Measurements from ENCODE around the gene FOXP1.
A peak's percentile ranks its signal among the peaks of the same experiment; 100 is the strongest.
"Not testable (repeated sequence)": the region's sequence is repeated elsewhere in the genome, so short reads cannot be mapped to it uniquely, and the experiment has no call there.

FOXP1 gene

DNA sequence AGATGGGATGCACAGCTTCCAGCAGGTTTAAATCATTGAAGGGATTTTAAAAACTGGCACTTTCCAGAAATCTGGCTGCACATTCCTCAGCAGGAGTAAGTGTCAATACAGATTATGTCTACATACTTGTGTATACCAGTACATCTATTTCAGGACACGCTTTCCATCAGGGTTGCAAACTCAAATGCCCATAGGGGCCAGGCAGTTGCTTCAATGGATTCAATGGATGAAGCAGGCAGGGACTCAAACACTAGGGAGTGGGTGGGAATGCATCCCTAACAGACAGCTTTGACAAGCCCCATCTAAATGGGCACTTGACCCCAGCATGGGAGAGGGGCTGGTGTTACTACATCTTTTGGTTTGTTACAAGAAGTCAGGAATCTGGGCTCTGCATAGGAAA lies 136.8 kb downstream of the FOXP1 start:
- DNase-seq = no peak

DNA sequence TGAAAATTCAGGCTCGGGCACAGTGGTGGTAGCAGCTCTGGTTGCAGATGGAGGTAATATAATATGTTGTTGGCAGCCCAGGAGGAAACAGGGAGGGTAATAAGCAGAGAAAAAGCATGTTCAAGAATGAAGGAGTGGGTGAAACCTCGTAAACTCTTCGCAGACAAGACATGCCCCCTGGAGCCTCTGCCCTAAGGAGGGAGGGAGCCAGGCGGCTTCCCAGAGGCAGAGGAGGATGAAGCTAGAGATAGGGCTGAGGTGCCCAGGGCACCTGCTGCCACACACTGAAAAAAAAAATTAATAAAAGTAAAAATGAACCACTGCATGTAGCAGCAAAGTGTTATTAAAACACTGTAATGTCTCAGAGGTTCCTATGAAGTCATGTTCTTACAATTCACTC lies 137.3 kb downstream of the FOXP1 start:
- DNase-seq = no peak

DNA sequence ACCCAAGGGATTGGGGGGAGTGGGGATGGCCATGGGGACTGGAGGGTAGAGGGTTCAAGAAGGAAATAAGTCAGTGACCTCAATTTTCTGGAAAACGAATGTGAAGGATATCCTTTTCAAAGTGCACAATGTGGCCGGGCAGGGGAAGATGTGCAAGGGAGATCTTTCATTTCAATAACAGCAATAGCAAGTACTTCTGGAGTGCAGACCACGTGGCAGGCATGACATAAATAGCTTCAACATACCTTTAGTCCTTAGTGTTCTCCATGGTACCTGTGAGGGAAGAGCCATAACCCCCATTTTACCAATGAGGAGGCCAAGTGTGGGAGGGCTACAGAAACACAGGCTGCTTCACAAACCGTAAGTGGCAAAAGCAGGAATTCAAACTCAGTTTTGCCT lies 138.7 kb downstream of the FOXP1 start:
- no peak for DNase-seq

DNA sequence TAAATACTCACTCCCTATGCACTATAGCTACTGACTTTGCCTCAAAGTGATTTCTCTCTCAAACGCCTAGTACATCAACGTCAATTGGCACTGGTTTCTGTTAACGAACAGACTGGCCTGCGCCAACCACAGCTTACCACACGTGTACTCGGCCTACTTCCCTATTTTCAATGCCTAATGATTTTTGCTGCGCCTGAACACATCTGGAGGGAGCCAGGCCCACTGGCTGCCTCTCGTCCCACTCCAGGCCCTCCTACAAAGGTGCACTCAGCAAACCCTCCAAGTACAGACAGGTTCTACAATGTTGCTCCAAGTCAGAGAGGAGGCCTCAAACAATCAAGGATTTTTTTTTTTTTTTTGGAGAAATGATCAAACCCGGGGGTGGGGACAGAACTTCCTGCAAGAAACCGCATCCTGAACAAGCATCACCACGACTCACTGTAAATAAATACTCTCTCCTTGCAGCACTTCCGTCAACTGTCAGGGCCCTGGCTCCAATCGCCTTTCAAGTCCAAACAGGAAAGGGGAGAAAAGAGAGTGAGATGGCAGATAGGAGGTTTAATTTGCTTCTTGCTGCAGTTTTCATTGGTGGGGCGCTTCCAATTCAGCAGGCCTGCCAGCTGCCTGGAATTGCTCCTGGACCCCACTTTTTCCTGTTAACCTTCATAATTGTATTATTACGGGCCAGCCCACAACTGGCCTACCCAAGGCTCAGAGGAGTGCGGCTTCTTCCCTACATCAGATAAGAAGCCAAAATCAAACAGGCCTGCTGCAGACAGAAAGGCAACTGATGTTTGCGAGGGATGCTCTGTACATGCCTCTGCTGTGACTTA lies 139.3 kb downstream of the FOXP1 start:
- DNase-seq = peak; percentile 99 to 100

DNA sequence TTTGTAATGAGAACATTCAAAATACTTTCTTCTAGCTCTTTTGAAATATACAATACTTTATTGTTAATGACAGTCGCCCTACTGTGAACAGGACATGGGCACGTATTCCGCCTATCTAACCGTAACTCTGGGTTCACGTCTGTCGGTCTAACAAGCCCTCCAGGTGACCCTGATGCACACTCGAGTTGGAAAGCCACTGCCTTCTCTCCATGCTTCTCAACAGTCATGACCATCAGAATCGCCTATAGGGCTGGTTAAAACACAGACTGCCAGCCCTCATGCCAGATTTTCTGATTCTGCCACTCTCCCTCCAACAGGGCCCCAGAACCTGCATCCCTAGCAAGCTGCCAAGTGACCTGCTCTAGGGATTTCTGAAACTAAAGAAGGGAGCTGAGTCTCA lies 140.2 kb downstream of the FOXP1 start:
- no peak for DNase-seq

DNA sequence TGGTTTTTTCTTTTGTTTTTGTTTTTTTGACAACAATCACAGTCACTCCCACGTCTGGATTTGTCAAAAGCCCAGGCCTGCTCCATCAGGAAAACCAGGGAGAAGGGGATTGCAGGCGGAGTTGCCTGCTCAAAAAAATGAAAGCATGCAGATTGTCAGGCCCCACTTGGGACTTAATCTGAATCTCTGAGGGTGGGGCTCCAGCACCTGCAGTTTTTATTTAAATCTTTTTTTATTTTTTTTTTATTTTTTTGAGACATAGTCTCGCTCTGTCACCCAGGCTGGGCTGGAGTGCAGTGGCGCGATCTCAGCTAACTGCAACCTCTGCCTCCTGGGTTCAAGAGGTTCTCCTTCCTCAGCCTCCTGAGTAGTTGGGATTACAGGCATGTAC lies 140.9 kb downstream of the FOXP1 start:
- DNase-seq = no peak

DNA sequence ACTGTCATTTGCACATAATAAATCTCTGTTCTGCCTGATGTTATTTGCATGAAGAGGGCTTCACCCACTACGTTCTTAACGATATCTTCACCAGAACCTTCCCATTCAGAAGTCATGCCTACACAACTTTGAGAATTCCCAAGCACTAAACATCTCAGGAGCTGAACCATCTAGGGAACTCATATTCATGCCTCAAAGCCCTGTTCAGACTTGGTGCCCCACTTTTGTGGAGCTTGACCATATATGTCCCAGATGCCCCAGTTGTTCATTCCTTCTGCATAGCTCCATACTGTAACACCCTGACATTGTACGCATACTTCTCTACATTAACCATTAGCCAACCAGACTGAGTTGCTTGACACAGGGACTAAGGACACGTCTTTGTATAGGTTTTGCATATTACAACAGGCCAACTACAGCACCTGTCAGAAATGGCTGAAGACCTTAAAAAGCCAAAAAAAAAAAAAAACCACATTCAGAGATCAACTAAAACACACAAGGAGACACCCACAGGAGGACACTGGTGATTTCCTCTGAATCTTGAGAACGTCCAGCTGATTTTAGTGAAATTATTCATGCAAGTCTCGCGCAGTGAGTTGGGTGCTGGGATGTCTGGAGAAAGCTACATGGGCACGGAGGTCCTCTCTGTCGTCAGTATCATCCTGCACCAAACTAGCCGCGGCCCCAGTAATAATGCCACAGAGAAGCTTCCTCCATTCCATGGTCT lies 141.4 kb downstream of the FOXP1 start:
- DNase-seq = no peak

DNA sequence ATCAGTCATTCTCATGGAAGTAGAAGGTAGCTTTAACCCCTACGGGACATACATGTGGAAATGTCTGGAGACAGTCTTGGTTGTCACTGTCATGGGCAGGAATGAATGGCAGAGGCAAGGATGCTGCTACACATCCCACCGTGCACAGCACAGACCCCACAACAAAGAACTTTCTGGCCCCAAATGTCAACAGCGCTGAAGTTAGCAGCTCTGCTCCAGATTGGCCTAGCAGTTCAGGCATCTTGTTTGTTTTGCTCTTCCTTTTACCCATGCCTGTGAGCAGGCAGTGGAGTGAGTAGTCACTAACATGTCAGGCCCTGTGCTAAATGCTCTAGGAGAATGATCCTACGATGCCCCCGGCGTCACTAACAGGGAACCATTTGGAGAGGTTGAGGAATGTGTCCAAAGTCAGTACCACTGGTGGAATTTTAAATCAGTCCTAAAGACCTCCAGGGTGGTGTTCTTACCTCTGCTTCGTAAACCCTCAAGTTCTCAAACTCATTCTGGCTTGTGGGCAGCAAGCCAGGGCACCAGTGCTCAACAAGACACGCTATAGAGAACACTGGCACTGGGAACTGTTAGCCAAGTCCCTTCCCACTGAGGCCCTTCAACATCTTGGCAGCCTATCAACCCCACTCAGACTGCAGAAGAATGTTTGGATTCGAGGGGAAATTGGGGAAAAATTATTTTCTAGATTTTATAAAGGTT lies 142.2 kb downstream of the FOXP1 start:
- no peak for DNase-seq

DNA sequence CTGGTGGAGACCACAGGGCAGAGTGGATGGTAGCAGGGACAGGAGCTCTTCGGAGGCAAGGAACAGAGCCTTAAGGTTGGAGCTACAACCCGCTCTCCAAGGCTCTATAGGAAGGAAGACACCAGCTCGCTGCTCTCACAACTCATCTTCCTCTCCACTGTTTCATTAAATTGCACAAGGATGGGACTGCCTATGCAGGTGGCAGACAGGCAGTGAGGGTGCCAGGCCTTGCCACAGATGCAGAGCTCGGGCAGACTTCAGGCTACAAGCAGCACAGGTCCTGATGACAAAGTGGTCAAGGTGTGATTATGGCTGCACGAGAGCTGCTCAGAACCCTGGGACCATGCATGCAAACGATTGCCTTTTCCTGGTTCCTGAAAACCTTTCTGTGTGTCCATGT lies 144.6 kb downstream of the FOXP1 start:
- DNase-seq = peak; percentile 35 to 42

DNA sequence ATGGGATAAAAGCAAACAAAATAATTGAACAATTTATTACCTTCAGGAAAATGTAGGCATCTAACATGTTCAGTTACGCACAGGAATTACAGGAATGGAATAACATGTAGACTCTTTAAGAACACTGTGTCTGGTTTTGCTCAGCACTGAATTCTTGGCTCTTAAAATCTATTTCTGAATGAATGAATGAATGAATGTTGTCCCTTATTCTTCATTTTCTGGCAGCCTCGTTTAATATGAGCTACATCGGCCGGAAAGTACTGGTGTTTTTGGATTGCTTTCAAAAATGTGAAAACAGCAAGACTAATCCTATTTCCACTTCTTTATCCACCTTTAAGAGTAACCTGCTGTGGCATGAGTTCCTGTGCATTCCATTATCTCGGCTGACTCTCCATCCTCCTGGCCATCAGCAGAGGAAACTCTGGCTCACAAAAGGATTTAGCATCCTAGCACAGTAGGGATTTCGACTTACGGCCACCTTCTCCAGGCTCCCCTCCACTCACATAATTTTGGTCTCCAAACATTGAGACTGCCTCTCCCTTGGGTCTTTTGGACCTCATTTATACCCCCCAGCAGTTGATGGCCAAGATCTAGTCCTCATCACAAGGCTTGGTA lies 145.3 kb downstream of the FOXP1 start:
- DNase-seq = no peak

DNA sequence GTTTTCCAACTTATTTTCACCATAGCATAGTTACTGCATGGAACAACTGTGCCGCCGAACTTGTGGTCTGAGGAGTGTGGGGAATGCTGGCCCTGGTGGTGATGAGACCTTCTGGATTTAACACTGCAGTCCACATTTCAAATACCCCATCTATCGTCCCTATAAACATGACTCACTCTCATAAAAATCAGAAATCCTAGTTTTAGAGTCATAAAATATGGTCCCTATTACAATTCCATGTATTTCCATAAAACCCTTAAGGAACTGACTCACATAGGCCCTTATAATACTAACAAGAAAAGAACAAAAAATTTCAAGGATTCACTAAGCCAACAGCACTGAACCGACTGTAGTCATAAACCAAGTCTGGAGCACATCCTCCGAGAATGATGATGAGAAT lies 147.2 kb downstream of the FOXP1 start:
- no peak for DNase-seq

DNA sequence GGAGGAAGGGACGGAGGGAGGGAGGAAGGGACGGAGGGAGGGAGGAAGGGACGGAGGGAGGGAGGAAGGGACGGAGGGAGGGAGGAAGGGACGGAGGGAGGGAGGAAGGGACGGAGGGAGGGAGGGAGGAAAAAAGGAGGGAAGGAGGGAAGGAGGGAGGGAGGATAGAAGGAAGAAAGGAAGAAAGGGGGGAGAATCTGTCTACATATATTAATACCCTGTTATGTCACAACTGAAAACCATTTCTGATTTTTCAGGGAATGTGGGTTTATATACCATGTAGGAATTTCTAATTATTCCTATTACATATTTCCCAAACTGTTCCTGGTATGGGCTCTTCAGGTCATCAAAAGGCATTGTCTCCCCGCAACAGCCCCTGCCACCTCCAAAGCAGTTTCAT lies 147.7 kb downstream of the FOXP1 start:
- DNase-seq = not testable (repeated sequence)

DNA sequence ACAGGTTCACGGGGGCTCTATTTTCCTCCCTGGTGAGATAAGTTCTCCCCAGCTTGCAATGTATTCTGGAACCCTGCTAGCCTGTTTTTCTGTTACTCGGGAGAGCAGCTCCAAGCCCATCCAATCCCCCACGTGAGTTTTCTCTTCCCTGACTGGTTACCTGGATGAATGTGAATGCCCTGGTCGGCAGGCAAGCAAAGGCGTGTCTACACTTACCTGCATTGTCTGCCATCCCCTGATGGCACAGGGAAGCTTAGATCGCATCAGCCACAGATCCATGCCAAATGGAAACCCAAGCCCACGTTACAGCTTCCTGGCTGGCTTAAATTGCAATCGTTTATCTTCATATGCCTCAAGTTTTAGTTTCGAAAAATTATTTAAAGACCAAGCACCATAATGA lies 149.9 kb downstream of the FOXP1 start:
- no peak for DNase-seq

DNA sequence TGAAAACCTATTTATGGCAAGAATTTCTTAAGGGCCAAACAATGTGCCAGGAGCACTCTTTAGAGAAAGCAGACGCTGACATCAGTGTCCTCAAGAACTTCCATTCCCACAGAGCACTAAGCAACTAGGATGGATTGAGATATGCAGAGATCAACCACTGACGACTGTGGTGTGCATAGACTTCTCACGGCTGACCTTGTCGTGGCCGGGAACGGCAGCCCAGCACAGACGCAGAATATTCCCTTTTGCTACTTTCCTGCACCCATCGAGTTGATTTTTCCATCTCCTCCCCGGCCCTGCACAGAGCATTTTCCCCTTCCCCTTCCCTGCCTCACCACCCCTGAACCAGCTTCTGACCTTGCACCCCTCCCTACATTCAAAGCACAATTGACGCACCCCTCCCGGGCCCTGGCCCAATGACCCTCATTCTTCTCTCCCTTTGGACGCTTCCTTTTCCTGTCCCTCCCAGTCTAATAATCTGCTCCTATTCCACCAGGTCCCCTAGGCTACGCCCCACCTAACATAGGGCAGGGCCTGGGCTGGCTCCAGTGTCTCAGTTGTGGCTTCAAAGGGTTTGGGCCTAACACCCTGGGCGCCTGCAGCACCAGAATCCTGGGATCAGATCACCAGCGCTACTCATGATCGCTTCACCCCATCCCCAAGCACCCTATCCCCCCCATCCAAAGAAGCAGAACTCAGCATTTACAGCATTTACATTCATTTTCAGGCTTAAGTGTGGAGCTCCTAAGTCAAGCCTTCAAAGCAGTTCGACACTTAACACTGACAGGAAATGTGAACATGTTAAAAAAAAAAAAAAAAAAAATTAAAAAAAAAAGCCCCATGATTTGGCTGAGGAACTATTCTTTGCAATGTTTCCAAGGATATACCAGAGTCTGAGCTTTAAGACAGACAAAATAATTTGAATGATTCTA lies 151.2 kb downstream of the FOXP1 start:
- DNase-seq = no peak

DNA sequence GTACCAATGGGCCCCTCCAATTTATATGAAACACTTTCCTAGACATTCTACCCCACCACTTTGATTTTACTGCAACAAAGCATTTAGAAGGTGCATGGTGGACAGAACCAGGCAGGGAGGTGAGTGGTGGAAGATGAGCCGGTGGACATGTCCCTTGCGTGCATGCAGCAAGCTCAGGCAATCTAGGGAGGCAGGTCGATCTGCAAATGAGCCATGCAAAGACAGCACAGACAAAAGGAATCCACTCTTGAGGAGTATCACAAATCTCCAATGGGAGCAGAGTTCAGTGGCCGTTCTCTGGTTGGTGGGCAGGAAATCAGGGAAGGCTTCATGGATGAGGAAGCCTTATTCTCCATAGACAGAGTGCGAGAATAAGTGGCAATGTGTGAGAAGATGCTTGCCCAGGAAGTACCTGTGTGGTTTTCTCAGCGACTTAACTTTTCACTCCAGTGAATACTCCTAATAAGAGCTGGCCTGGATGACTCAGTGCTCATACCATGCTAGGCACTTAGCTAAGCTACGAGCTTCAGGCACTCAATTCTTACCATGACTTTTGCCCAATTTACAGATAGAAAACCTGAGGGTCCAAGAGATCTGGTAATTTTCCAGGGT lies 152.5 kb downstream of the FOXP1 start:
- no peak for DNase-seq

DNA sequence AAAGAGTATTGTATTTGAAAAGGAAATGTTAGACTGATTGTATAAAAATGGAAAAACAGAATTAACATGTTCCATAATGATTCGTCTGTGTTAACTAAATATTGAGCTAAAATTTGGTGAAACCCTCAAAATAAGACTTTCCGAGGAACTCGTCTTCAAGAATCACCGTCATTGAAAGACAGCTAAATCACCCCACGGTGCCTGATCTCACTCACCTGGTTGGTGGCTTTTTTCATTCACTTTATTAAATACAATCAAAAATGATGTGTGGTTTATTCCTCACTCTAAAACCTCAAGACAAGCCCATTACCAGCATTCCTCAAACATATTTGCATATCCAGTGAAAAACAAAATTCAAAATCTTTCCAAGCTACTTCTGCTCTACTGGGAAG lies 153.9 kb downstream of the FOXP1 start:
- DNase-seq = no peak

DNA sequence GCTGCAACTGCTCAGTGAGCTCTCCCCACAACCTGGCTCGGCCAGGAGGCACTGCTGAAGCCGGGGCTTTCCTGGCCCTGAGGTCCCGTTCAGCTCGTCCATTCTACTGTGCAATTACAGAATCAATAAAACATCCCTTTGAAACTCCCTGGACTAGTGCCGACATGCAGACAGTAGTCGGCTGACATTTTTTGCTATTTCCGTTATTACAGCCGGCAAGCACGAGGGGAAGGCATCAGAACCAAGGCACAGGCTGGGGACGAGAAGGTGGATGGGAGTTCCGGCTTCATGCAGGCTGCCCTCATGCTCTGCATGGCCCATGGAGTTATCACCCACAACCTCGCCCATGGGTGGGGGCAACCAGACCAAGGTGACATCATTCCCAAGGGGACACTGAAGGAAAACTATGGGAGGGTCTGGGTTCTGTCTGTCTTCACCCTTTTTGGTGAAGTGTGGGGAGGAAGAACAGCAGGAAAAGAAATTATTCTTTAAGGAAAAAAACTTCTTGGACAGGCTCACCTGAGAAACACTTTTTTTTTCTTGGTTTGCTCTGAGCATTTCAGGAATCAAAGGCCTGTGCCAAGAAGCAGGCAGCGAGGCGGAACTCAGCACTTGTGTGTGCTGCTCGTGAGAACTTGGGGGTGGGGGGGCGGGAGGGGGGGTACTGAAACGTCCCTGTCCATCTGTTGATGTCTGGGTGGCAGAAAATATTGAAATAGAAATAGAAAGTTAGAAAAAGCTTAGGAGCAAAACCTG lies 154.5 kb downstream of the FOXP1 start:
- DNase-seq = no peak

DNA sequence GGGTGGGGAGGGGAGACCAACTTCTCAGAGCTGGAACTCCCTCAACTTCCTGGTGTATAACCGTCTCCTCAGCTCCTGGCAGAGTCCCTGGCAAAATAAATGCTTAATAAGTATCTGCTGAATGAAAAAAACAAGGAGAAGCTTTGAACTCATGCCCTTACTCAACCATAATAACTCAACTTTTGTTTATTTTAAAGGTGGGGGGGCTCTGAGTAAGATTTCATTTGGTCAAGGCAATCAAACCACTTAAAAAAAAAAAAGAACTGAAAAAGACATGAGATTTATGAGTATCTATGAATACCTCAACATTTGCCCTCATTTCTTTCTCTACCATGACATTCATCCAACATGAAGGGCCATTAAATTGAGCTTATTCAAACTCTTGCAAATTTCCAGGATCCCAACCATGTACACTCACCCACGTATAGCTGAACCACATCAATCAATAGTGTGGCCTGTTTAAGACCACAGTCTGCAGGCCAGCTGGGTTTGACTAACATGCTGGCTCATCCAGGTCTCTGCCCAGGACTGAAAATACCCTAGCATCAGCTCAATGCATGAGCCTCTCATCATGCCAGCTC lies 157.9 kb downstream of the FOXP1 start:
- DNase-seq = no peak

DNA sequence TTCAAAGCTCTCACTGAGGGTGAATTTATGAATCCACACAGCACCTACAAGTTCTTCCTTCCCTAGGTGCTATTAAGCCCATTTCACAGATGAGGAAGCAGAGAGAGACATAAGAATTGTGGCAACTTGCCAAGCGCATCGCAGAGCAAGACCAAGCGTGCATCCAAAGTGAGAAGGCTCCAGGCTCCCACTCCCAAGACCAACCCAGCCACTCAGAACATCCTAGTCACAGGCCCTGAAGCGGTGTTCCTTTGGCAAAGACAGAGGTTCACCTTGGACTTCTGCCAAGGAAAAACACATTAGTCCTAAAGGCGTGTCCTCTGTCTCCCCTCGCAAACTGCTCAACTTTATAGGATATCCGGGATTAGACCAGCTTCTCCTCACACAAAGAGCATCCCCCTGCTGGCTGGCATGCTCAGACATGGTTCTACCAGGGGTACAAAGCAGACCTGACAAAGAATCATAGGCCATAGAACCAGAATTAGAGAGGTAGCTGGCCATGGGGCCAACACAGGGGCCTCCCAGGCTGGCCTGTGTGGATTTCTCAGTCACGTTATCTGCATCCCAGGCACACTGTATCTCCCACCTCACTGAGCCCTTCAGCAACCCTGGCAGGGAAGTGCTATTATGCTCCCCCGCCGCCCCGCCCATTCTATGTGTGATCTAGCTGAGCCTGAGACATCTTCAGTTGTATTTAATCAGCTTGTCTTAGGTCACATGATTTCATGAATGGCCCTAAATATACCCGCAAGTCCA lies 160.2 kb downstream of the FOXP1 start:
- no peak for DNase-seq
